ENCODE results near the gene DMAC2.

DNA sequence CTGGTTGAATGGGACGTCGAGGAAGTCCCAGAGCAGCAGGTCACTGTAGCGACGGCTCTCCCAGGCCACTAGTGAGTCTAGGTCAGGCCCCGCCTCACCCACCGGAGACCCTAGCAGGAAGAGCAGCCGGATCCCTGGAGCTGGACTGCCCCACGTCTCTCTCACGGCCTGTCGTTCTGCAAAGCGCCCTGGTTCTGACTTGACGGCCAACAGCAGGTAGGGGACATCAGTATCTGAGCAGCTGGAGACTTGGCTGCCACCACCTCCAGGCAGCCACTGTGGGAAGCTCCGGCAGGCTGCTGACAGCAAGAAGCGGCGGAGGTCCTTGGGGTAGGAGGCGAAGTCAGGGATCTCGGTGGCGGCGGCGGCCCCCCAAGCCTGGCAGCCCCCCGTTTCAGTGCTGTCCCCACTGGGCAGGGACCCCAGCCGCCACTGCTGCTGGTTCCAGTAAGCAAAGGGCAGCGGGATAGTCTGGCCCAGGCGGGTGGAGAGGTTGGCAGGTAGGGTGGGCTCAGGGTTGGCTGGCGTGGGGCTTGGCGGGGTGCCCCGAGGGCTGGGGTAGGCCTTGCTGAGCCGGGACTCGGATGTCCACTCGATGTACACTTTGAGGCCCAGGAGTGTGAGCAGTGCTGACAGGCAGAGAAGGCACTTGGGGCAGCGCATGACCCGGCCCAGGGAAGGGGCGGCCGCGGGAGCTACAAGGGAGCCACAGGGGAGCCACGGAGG is 13.4 kb downstream of the DMAC2 start:
- TF ChIP-seq, protein P1, sequence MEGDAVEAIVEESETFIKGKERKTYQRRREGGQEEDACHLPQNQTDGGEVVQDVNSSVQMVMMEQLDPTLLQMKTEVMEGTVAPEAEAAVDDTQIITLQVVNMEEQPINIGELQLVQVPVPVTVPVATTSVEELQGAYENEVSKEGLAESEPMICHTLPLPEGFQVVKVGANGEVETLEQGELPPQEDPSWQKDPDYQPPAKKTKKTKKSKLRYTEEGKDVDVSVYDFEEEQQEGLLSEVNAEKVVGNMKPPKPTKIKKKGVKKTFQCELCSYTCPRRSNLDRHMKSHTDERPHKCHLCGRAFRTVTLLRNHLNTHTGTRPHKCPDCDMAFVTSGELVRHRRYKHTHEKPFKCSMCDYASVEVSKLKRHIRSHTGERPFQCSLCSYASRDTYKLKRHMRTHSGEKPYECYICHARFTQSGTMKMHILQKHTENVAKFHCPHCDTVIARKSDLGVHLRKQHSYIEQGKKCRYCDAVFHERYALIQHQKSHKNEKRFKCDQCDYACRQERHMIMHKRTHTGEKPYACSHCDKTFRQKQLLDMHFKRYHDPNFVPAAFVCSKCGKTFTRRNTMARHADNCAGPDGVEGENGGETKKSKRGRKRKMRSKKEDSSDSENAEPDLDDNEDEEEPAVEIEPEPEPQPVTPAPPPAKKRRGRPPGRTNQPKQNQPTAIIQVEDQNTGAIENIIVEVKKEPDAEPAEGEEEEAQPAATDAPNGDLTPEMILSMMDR (IDR thresholded peaks at IDR 0.05; ENCODE audit: insufficient read depth, low read length, poor library complexity, severe bottlenecking) = no peak
- TF ChIP-seq EZH2phosphoT487 (conservative IDR thresholded peaks at IDR 0.05; ENCODE audit: low read length) = no peak
